ENCODE measurements around the gene COL5A1. TPM values are rescaled to one million over a fixed set of nuclear protein-coding genes. Genes with fewer than 3 reads are reported as not detected.

COL5A1 gene
- total RNA-seq, 1 donor from 2014 or later = 99.6 TPM

GRCh38 chr9:134670042-134670525 lies 28.5 kb downstream of the COL5A1 start:
- H3K27ac ChIP-seq = no peak overlapping the region

GRCh38 chr9:134670851-134671281 lies 29.3 kb downstream of the COL5A1 start:
- Histone ChIP-seq H3K4me3 (no peak overlapping the region), H3K27me3 (no peaks in the 10 kb centered on the region), H3K27ac (no peak overlapping the region), H3K36me3 (no peaks in the 10 kb centered on the region), H3K9me3 (peaks cover 0 to 3% of the 10 kb centered on the region in 2 donors), H3K4me1 (peaks cover 4 to 16% of the 10 kb centered on the region in 2 donors)
- DNase-seq (ENCODE audit: low spot score in 2 of 2) = no peak
- TF ChIP-seq CTCF (IDR thresholded peaks at IDR 0.05) = no peak
- intact Hi-C loops (cut with DNase I) = no loop called here

More at GRCh38 chr9:134670042-134670525, 28.5 kb downstream of the COL5A1 start:
- no peak for TF ChIP-seq CTCF (IDR thresholded peaks at IDR 0.05)
- intact Hi-C loops (cut with DNase I) = no loop called here
- H3K36me3 ChIP-seq = no peaks in the 10 kb centered on the region
- H3K4me1 ChIP-seq = peaks cover 4 to 16% of the 10 kb centered on the region in 2 donors
- no peaks in the 10 kb centered on the region for H3K27me3 ChIP-seq
- H3K9me3 ChIP-seq = no peaks in the 10 kb centered on the region
- no peak overlapping the region for H3K4me3 ChIP-seq
- no peak for DNase-seq (ENCODE audit: low spot score in 2 of 2)

GRCh38 chr9:134671341-134672113 lies 29.9 kb downstream of the COL5A1 start:
- intact Hi-C loops (cut with DNase I) = no loop called here
- H3K9me3 ChIP-seq = peaks cover 0 to 3% of the 10 kb centered on the region in 2 donors
- peaks cover 4 to 20% of the 10 kb centered on the region in 2 donors for H3K4me1 ChIP-seq
- H3K4me3 ChIP-seq = no peak overlapping the region
- no peaks in the 10 kb centered on the region for H3K27me3 ChIP-seq
- DNase-seq (ENCODE audit: low spot score in 2 of 2) = no peak
- no peaks in the 10 kb centered on the region for H3K36me3 ChIP-seq
- no peak overlapping the region for H3K27ac ChIP-seq
- TF ChIP-seq CTCF (IDR thresholded peaks at IDR 0.05) = no peak

- no peak for TF ChIP-seq CTCF (IDR thresholded peaks at IDR 0.05)
- Histone ChIP-seq H3K4me3 (no peak overlapping the region), H3K4me1 (peaks cover 8 to 20% of the 10 kb centered on the region in 2 donors), H3K27me3 (no peaks in the 10 kb centered on the region), H3K9me3 (peaks cover 0 to 3% of the 10 kb centered on the region in 2 donors), H3K27ac (no peak overlapping the region), H3K36me3 (no peaks in the 10 kb centered on the region)
- intact Hi-C loops (cut with DNase I) = no loop called here
- no peak for DNase-seq (ENCODE audit: low spot score in 2 of 2)
These were observed 34.8 kb downstream of the COL5A1 start for GRCh38 chr9:134676361-134676760.

GRCh38 chr9:134676886-134677285 lies 35.3 kb downstream of the COL5A1 start:
- no peak overlapping the region for H3K27ac ChIP-seq
- intact Hi-C loops (cut with DNase I) = no loop called here
- H3K36me3 ChIP-seq = no peaks in the 10 kb centered on the region
- H3K4me3 ChIP-seq = no peak overlapping the region
- no peaks in the 10 kb centered on the region for H3K27me3 ChIP-seq
- H3K9me3 ChIP-seq = peaks cover 0 to 3% of the 10 kb centered on the region in 2 donors
- DNase-seq (ENCODE audit: low spot score in 2 of 2) = no peak
- no peak for TF ChIP-seq CTCF (IDR thresholded peaks at IDR 0.05)
- peaks cover 10 to 24% of the 10 kb centered on the region in 2 donors for H3K4me1 ChIP-seq
